Fibroblast of lung (primary cell): ENCODE measurements around the gene ARHGAP42. TPM values are rescaled to one million over a fixed set of nuclear protein-coding genes. Genes with fewer than 3 reads are reported as not detected.

Source experiments
- DNase-seq, 2 donors: peaks; one replicate each; pipeline versions ENCODE4 v3.0.0 to v3.0.0-alpha.2; 2010; ENCODE audit warnings: low read depth in 2 of 2
- H2AFZ ChIP-seq: 2 replicates; pipeline ENCODE4 v1.5.1; 2012; ENCODE audit warnings: low read length, control low read depth, inconsistent platforms
- H3K27ac ChIP-seq: 2 replicates; pipeline ENCODE4 v1.5.1; 2011; ENCODE audit warnings: low read length, control low read depth; ENCODE audit not compliant: insufficient read depth
- H3K27me3 ChIP-seq: 2 replicates; pipeline ENCODE4 v1.5.1; 2011; ENCODE audit warnings: mild to moderate bottlenecking, low read length; ENCODE audit not compliant: control insufficient read depth, insufficient read depth
- H3K36me3 ChIP-seq: 2 replicates; pipeline ENCODE4 v1.5.1; 2011; ENCODE audit warnings: low read length; ENCODE audit not compliant: control insufficient read depth, insufficient read depth
- H3K4me1 ChIP-seq: 2 replicates; pipeline ENCODE4 v1.5.1; 2011; ENCODE audit warnings: low read length; ENCODE audit not compliant: control insufficient read depth, insufficient read depth; ENCODE audit errors: extremely low read depth
- H3K4me2 ChIP-seq: 2 replicates; pipeline ENCODE4 v1.5.1; 2011; ENCODE audit warnings: low read length, control low read depth; ENCODE audit not compliant: insufficient read depth; ENCODE audit errors: extremely low read depth
- H3K4me3 ChIP-seq, 4 experiments: fragments of 200-600 bp in 1 of 4; sonication (generic) in 1 of 4; replicated peaks in 1 of 4; 2 replicates each; pipeline ENCODE4 v1.5.1; 2011 to 2016; ENCODE audit warnings: low read length in 4 of 4, low read depth in 3 of 4, mild to moderate bottlenecking in 3 of 4, control low read depth in 2 of 4, inconsistent platforms in 1 of 4, mixed read lengths in 1 of 4; ENCODE audit not compliant: insufficient read depth in 1 of 4; ENCODE audit errors: control extremely low read depth in 1 of 4
- H3K79me2 ChIP-seq: 2 replicates; pipeline ENCODE4 v1.5.1; 2012; ENCODE audit warnings: mild to moderate bottlenecking, low read length, inconsistent platforms; ENCODE audit not compliant: control insufficient read depth, insufficient read depth
- H3K9ac ChIP-seq: 2 replicates; pipeline ENCODE4 v1.5.1; 2011; ENCODE audit warnings: mild to moderate bottlenecking, low read length, control low read depth; ENCODE audit not compliant: insufficient read depth
- H3K9me3 ChIP-seq: 2 replicates; pipeline ENCODE4 v1.5.1; 2012; ENCODE audit warnings: low read depth, low read length; ENCODE audit not compliant: control insufficient read depth, insufficient read depth
- H4K20me1 ChIP-seq: 2 replicates; pipeline ENCODE4 v1.5.1; 2011; ENCODE audit warnings: low read length; ENCODE audit not compliant: control insufficient read depth, insufficient read depth; ENCODE audit errors: extremely low read depth
- CTCF ChIP-seq, 2 donors: IDR thresholded peaks in 1 of 2; conservative IDR thresholded peaks in 1 of 2; 1 replicate in 1 of 2; 2 replicates in 1 of 2; pipeline ENCODE4 v1.5.1; 2011 to 2012; ENCODE audit warnings: low read length in 2 of 2, control low read depth in 1 of 2, inconsistent platforms in 1 of 2, low read depth in 1 of 2, mild to moderate bottlenecking in 1 of 2
- EZH2 ChIP-seq: IDR thresholded peaks from 2 replicates; pipeline ENCODE4 v1.5.1; 2012; ENCODE audit warnings: low read length, control low read depth, mild to moderate bottlenecking; ENCODE audit errors: missing control alignments
- polyA plus RNA-seq, 2 donors: library from polyadenylated mRNA; depleted of rRNA in 1 of 2; stranded (reverse) in 1 of 2; unstranded in 1 of 2; fragments of >200 nt; gene quantifications; 2 replicates each; pipeline ENCODE4 v1.2.1, GENCODE V29; 2011 to 2012; ENCODE audit warnings: missing spikeins in 1 of 2
- total RNA-seq: library from RNA; depleted of rRNA; stranded (reverse); fragments of >200 nt; gene quantifications from 2 replicates; pipeline ENCODE4 v1.2.1, GENCODE V29; 2014

ARHGAP42 gene
- total and polyA plus RNA-seq, 2 donors (not counting 1 experiment from before 2014, with no cell fraction given) = 8.0 to 13.4 TPM

DNA sequence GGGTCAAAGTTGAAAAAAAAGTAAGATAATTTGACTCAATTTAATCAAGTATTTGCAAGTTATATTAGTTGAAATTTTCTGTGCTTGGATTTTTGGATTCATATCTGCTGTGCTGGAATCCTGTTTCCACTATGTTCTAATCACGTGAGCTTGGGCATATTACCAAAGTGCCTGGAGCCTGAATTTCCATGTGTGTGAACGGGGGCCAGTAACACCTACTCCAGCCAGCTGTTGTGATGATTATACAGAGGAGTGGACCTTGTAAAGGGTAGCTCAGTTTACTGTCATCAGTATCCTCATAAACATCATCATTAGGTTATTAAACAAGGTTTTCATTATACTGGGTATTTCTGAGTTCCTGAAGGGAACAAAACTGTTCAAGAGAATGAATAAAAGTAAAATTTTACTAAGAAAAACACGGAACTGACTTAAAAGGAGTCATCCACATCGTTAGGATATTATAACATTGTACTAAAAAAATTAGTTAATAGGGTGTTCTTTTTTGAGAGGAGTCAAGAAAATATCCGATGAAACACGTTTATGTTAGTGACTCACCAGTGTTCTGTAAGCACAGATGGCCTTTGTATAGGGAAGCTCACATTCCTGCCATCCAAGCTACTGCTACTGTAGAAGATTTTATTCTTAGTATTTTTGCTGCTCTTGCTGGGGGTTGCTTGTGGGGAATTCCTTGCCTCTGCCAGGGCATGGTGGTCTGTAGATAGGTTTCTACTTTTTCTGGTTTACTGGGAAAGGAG, 144.1 kb downstream of the ARHGAP42 start:
- Histone ChIP-seq H3K36me3 (no peaks in the 10 kb centered on the region), H4K20me1 (no peaks in the 10 kb centered on the region), H3K9me3 (no peaks in the 10 kb centered on the region), H3K27me3 (no peaks in the 10 kb centered on the region), H3K79me2 (no peaks in the 10 kb centered on the region), H3K27ac (no peak overlapping the region), H2AFZ (no peak overlapping the region), H3K9ac (no peak overlapping the region), H3K4me2 (peak overlapping the region; percentile 17), H3K4me3 (no peak overlapping the region), H3K4me1 (peaks cover 17% of the 10 kb centered on the region)
- DNase-seq = peak; percentile 76 to 82
- TF ChIP-seq CTCF (conservative IDR thresholded peaks at IDR 0.05 in 1 of 2, IDR thresholded peaks at IDR 0.05 in 1 of 2; ENCODE audit: low read depth in 1 of 2, low read length in 2 of 2) (no peak), EZH2 (no peak)

- TF ChIP-seq EZH2 (no peak), CTCF (conservative IDR thresholded peaks at IDR 0.05 in 1 of 2, IDR thresholded peaks at IDR 0.05 in 1 of 2; ENCODE audit: low read depth in 1 of 2, low read length in 2 of 2) (no peak)
- Histone ChIP-seq H3K4me2 (peak overlapping the region; percentile 17), H4K20me1 (no peaks in the 10 kb centered on the region), H3K27me3 (no peaks in the 10 kb centered on the region), H3K4me1 (peaks cover 17% of the 10 kb centered on the region), H3K4me3 (no peak overlapping the region), H3K36me3 (no peaks in the 10 kb centered on the region), H2AFZ (no peak overlapping the region), H3K9ac (no peak overlapping the region), H3K27ac (no peak overlapping the region), H3K9me3 (no peaks in the 10 kb centered on the region), H3K79me2 (no peaks in the 10 kb centered on the region)
- DNase-seq = peak in 1 of 2 donors; percentile 30
These were observed 144.9 kb downstream of the ARHGAP42 start for GRCh38 chr11:100831929-100832494.

DNA sequence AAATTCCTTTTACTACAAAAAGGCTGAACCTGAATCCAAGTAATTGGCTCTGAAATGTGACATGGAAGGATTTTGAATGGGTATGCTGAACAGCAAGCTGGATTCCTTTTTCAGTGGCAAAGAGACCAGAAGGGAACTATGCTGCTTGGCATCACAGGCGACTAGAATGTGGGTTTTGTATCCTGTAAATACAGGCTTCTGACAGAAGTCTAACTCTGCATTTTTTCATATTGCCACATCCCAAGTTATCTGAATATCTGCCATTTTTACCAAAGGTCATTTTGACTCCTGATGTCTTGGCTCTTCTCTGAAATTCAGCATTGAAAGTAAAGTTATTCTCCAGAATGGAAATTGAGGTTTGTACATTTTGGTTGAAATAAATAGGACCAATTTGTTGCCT, 145.7 kb downstream of the ARHGAP42 start:
- Histone ChIP-seq H3K36me3 (no peaks in the 10 kb centered on the region), H3K27me3 (no peaks in the 10 kb centered on the region), H3K79me2 (no peaks in the 10 kb centered on the region), H2AFZ (no peak overlapping the region), H3K4me2 (no peak overlapping the region), H3K27ac (no peak overlapping the region), H3K4me1 (peaks cover 17% of the 10 kb centered on the region), H4K20me1 (no peaks in the 10 kb centered on the region), H3K9ac (no peak overlapping the region), H3K9me3 (no peaks in the 10 kb centered on the region), H3K4me3 (no peak overlapping the region)
- TF ChIP-seq EZH2 = no peak
- no peak for TF ChIP-seq CTCF (conservative IDR thresholded peaks at IDR 0.05 in 1 of 2, IDR thresholded peaks at IDR 0.05 in 1 of 2; ENCODE audit: low read depth in 1 of 2, low read length in 2 of 2)
- peak in 1 of 2 donors; percentile 16 for DNase-seq
